Measurements from ENCODE around the gene IFNA2.

GRCh38 chr9:21434202-21435014 is 49.2 kb upstream of the IFNA2 start:
- TF ChIP-seq, protein P1, sequence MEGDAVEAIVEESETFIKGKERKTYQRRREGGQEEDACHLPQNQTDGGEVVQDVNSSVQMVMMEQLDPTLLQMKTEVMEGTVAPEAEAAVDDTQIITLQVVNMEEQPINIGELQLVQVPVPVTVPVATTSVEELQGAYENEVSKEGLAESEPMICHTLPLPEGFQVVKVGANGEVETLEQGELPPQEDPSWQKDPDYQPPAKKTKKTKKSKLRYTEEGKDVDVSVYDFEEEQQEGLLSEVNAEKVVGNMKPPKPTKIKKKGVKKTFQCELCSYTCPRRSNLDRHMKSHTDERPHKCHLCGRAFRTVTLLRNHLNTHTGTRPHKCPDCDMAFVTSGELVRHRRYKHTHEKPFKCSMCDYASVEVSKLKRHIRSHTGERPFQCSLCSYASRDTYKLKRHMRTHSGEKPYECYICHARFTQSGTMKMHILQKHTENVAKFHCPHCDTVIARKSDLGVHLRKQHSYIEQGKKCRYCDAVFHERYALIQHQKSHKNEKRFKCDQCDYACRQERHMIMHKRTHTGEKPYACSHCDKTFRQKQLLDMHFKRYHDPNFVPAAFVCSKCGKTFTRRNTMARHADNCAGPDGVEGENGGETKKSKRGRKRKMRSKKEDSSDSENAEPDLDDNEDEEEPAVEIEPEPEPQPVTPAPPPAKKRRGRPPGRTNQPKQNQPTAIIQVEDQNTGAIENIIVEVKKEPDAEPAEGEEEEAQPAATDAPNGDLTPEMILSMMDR (IDR thresholded peaks at IDR 0.05): peak in 4 of 5 experiments; percentile 17 to 43 (median 34)
- TF ChIP-seq EP300 (IDR thresholded peaks at IDR 0.05; ENCODE audit: low read depth) (no peak), POLR2A (IDR thresholded peaks at IDR 0.05) (no peak)

Measured in transverse colon (tissue), 3 donors.